COLO829 (cell line): ENCODE measurements around the gene DES.

Experiments
- DNase-seq: peaks from one replicate; pipeline ENCODE4 v3.0.0; 2012; ENCODE audit warnings: low spot score

The DES gene

GRCh38 chr2:219438453-219438852, 20.3 kb downstream of the DES start:
- no peak for DNase-seq

- DNase-seq, result no peak
These were observed 21.3 kb downstream of the DES start for GRCh38 chr2:219439506-219439905.

- DNase-seq, result no peak
These were observed 22.4 kb downstream of the DES start for GRCh38 chr2:219440388-219441256.

- DNase-seq, result peak; percentile 42
These were observed 23.5 kb downstream of the DES start for GRCh38 chr2:219441451-219442255.

GRCh38 chr2:219442256-219443015, 24.3 kb downstream of the DES start:
- DNase-seq, result no peak

- DNase-seq, result no peak
These were observed 25.0 kb downstream of the DES start for GRCh38 chr2:219443016-219443696.

- no peak for DNase-seq
These were observed 25.5 kb downstream of the DES start for GRCh38 chr2:219443697-219444023.

- DNase-seq, result no peak
These were observed 26.5 kb downstream of the DES start for GRCh38 chr2:219444566-219445091.

- DNase-seq, result no peak
These were observed 27.1 kb downstream of the DES start for GRCh38 chr2:219445220-219445640.

GRCh38 chr2:219446101-219446504, 27.9 kb downstream of the DES start:
- DNase-seq, result peak; percentile 47

GRCh38 chr2:219446689-219447088, 28.5 kb downstream of the DES start:
- DNase-seq, result no peak

- no peak for DNase-seq
These were observed 29.3 kb downstream of the DES start for GRCh38 chr2:219447242-219448098.

GRCh38 chr2:219448099-219448775, 30.1 kb downstream of the DES start:
- DNase-seq, result no peak

- no peak for DNase-seq
These were observed 30.7 kb downstream of the DES start for GRCh38 chr2:219448776-219449341.

- DNase-seq, result no peak
These were observed 31.4 kb downstream of the DES start for GRCh38 chr2:219449609-219450008.

GRCh38 chr2:219451661-219452360, 33.6 kb downstream of the DES start:
- DNase-seq, result no peak

GRCh38 chr2:219452361-219453317, 34.5 kb downstream of the DES start:
- peak; percentile 36 for DNase-seq
